Measurements from ENCODE around the gene MMAA. TPM values are rescaled to one million over a fixed set of nuclear protein-coding genes. Genes with fewer than 3 reads are reported as not detected.
"Not testable (repeated sequence)": the region's sequence is repeated elsewhere in the genome, so short reads cannot be mapped to it uniquely, and the experiment has no call there.

The MMAA gene
- total and polyA plus RNA-seq, 9 of the 15 experiments (the other 6 are each of a cell fraction or from before 2014, with no cell fraction given) = 0.86 to 2.3 (median 1.4) TPM

GRCh38 chr4:145589381-145589780, 29.8 kb upstream of the MMAA start:
- H3K9me1 ChIP-seq (ENCODE audit: control insufficient read depth, insufficient read depth, low read length); H3K27ac ChIP-seq (ENCODE audit: extremely low read depth, low read depth, low read length); in situ Hi-C loops (cut with MboI); H3K36me3 ChIP-seq (ENCODE audit: control insufficient read depth, insufficient read depth, low read length); intact Hi-C loops (cut with micrococcal nuclease); H3K79me2 ChIP-seq (ENCODE audit: control insufficient read depth, insufficient read depth, low read length); POLR2A ChIA-PET; H4K20me1 ChIP-seq (replicated peaks; ENCODE audit: control insufficient read depth, insufficient read depth, low read length); BruUV-seq (replicated peaks); ATAC-seq; H3K4me3 ChIP-seq; H3K27me3 ChIP-seq (ENCODE audit: control insufficient read depth in 2 of 2, insufficient read depth in 2 of 2, low read length in 2 of 2); H2AFZ ChIP-seq (ENCODE audit: low read depth, low read length); H3K9ac ChIP-seq (ENCODE audit: insufficient read depth in 1 of 2, low read depth in 2 of 2, low read length in 2 of 2); FAIRE-seq; DNase-seq (ENCODE audit: extremely low read depth in 1 of 4, low spot score in 3 of 4); H3K4me1 ChIP-seq (replicated peaks in 1 of 2; ENCODE audit: control insufficient read depth in 2 of 2, insufficient read depth in 2 of 2, low read length in 2 of 2); H3K9me3 ChIP-seq (replicated peaks; ENCODE audit: control insufficient read depth, insufficient read depth, low read depth, low read length); H3K4me2 ChIP-seq (ENCODE audit: insufficient read depth, low read length); CTCF ChIA-PET (ENCODE audit: low intra/inter-chr PET ratio): not testable (repeated sequence)
- WGBS (ENCODE audit: insufficient coverage, low coverage, missing lambda C conversion rate) = 0% methylated on average over 2 of the region's 2 CpGs
- TF ChIP-seq ZNF431 (CRISPR knock-in tag; IDR thresholded peaks at IDR 0.05) = peak; percentile 86

DNA sequence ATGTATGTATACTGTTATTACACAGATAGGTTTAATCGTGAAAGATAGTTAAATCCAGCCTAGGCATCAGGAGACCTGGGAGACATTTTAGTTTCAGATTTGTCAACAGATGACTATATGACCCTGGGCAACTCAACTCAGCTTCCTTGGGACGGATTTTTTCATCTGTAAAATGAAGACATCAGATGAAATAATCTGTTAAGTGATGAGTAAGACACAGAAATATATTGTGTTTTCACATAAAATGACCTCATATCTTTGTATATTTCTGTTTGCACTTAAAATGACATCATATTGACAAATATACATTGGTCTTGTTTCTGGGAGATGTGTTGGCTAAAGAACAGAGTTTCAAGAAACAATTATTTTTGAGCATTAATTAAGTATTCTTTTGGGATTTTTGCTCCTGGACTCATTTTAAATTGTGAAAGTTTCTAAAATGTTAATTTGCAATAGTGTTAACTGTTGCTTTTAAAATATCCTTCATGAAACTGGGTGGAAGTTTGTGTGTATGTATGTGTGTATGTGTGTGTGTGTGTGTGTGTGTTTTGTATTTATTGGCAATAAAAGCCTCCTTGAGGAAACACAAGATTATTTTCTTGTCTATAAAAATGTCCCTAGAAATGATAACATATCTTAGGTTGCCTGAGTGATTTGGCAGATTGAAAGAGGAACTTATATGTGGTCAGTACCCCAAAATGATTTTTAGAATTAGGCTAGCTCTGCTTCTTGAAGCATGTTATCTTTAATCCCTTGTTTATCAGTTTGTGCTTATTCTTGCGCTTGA, 29.1 kb upstream of the MMAA start:
- FAIRE-seq (no peak), ATAC-seq (no peak), DNase-seq (ENCODE audit: extremely low read depth in 1 of 4, low spot score in 3 of 4) (no peak)
- 4% methylated on average over 3 of the region's 3 CpGs for WGBS (ENCODE audit: insufficient coverage, low coverage, missing lambda C conversion rate)
- Histone ChIP-seq H3K4me1 (replicated peaks in 1 of 2; ENCODE audit: control insufficient read depth in 2 of 2, insufficient read depth in 2 of 2, low read length in 2 of 2) (no peaks in the 10 kb centered on the region), H3K27ac (ENCODE audit: extremely low read depth, low read depth, low read length) (no peak overlapping the region), H2AFZ (ENCODE audit: low read depth, low read length) (no peak overlapping the region), H3K36me3 (ENCODE audit: control insufficient read depth, insufficient read depth, low read length) (no peaks in the 10 kb centered on the region), H3K9me3 (replicated peaks; ENCODE audit: control insufficient read depth, insufficient read depth, low read depth, low read length) (no peaks in the 10 kb centered on the region), H4K20me1 (replicated peaks; ENCODE audit: control insufficient read depth, insufficient read depth, low read length) (no peaks in the 10 kb centered on the region), H3K27me3 (ENCODE audit: control insufficient read depth in 2 of 2, insufficient read depth in 2 of 2, low read length in 2 of 2) (no peaks in the 10 kb centered on the region), H3K9ac (ENCODE audit: insufficient read depth in 1 of 2, low read depth in 2 of 2, low read length in 2 of 2) (no peak overlapping the region), H3K9me1 (ENCODE audit: control insufficient read depth, insufficient read depth, low read length) (no peaks in the 10 kb centered on the region), H3K79me2 (ENCODE audit: control insufficient read depth, insufficient read depth, low read length) (no peaks in the 10 kb centered on the region), H3K4me3 (no peak overlapping the region), H3K4me2 (ENCODE audit: insufficient read depth, low read length) (no peak overlapping the region)
- intact Hi-C loops (cut with micrococcal nuclease) (no loop called here), in situ Hi-C loops (cut with MboI) (no loop called here)
- CTCF ChIA-PET (ENCODE audit: low intra/inter-chr PET ratio) = no interaction called here
- no TSS peak for BruUV-seq (replicated peaks)
- POLR2A ChIA-PET = no interaction called here
- TF ChIP-seq, protein P1, sequence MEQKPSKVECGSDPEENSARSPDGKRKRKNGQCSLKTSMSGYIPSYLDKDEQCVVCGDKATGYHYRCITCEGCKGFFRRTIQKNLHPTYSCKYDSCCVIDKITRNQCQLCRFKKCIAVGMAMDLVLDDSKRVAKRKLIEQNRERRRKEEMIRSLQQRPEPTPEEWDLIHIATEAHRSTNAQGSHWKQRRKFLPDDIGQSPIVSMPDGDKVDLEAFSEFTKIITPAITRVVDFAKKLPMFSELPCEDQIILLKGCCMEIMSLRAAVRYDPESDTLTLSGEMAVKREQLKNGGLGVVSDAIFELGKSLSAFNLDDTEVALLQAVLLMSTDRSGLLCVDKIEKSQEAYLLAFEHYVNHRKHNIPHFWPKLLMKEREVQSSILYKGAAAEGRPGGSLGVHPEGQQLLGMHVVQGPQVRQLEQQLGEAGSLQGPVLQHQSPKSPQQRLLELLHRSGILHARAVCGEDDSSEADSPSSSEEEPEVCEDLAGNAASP (IDR thresholded peaks at IDR 0.05) = no peak
- no peak for TF ChIP-seq LCOR (CRISPR knock-in tag; IDR thresholded peaks at IDR 0.05)
- no peak for TF ChIP-seq RBM34 (IDR thresholded peaks at IDR 0.05; ENCODE audit: borderline replicate concordance, insufficient read depth, low read length)
- TF ChIP-seq COPS2 (conservative IDR thresholded peaks at IDR 0.05) = no peak
- no peak for TF ChIP-seq RBM17 (IDR thresholded peaks at IDR 0.05; ENCODE audit: borderline replicate concordance, low read depth, low read length)
- no peak for TF ChIP-seq GABPB2 (CRISPR knock-in tag; conservative IDR thresholded peaks at IDR 0.05)
- TF ChIP-seq SOX6 (IDR thresholded peaks at IDR 0.05) = no peak
- no peak for TF ChIP-seq NCOA2 (IDR thresholded peaks at IDR 0.05; ENCODE audit: partially characterized antibody in 2 of 2)
- no peak for TF ChIP-seq DPF2 (IDR thresholded peaks at IDR 0.05)
- TF ChIP-seq TEAD4 (IDR thresholded peaks at IDR 0.05; ENCODE audit: low read length) = no peak
- no peak for TF ChIP-seq TEAD4 (CRISPR knock-in tag; IDR thresholded peaks at IDR 0.05; ENCODE audit: borderline replicate concordance)
- TF ChIP-seq NR1H2 (CRISPR knock-in tag; IDR thresholded peaks at IDR 0.05) = no peak
- no peak for TF ChIP-seq CHD2 (IDR thresholded peaks at IDR 0.05; ENCODE audit: low read depth, low read length)
- no peak for TF ChIP-seq ZNF780A (CRISPR knock-in tag; IDR thresholded peaks at IDR 0.05)
- TF ChIP-seq MEF2A (IDR thresholded peaks at IDR 0.05; ENCODE audit: control insufficient read depth, low read depth, low read length) = no peak
